HG03558 (cell line): ENCODE measurements around the gene SNHG17.
"Not testable (repeated sequence)": the region's sequence is repeated elsewhere in the genome, so short reads cannot be mapped to it uniquely, and the experiment has no call there.

Experiments used
- ATAC-seq: cut with Tn5 transposase; IDR thresholded peaks from one replicate; pipeline ENCODE4 v1.9.1; 2021; ENCODE audit warnings: moderate number of reproducible peaks; ENCODE audit not compliant: unreplicated experiment; ENCODE audit errors: extremely low read depth

Gene SNHG17

GRCh38 chr20:38434770-38435554, at the start of gene SNHG17:
Gene SNHG17 (minus strand): TSS chr20:38435328.
- no peak for ATAC-seq

DNA sequence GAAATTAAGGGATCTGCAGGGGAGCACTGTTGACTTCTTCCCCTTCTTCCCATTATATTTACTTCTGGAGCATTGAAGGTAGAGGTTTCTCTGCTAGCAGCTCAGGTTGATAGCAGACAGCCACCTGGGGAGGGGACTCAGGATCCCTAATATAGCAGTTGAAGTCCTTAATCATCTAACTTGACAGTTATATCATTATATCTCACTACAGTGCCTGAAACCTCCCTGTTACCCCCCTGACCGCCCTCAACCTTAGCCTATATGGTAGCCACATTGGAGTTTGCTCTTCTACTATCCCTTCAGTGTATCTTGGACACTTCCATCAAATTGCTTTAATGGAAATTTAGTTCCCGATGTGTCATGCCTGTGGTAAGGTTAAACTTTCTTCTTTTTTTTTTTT, 44.5 kb upstream of the SNHG17 start:
- ATAC-seq, result no peak

DNA sequence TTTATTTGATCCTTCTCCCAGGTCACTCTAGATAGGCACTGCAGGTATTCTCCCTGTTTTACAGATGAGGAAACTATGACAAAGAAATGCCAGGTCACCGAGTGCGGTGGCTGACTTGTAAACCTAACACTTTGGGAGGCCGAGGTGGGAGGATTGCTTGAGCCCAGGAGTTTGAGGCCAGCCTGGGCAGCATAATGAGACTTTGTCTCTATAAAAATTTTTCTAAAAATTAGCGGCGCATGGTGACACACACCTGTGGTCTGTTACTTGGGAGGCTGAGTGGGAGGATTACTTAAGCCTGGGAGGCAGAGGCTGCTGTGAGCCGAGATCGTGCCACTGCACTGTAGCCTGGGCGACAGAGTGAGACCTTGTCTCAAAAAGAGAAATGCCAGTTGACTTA, 42.6 kb upstream of the SNHG17 start:
- no peak for ATAC-seq

DNA sequence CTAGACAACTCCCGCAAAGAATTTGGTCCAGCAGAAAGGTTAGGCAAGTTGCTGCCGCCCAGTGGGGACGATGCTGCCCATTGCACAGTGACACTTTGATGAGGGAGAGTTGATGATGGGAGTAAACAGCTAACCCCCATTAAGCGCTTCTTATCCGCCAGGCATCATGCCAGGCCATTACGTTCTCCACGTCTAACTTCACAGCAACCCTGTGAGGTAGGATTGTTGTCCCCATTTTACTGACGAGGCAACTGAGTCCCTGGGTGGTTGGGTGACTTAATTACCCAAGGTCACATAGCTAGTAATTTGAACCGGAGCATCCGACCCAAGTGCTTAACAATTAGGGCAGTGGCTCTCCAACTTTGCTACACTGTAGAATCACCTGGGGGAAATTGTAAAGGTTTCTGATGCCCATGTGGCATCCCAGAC, 38.3 kb upstream of the SNHG17 start:
- no peak for ATAC-seq

DNA sequence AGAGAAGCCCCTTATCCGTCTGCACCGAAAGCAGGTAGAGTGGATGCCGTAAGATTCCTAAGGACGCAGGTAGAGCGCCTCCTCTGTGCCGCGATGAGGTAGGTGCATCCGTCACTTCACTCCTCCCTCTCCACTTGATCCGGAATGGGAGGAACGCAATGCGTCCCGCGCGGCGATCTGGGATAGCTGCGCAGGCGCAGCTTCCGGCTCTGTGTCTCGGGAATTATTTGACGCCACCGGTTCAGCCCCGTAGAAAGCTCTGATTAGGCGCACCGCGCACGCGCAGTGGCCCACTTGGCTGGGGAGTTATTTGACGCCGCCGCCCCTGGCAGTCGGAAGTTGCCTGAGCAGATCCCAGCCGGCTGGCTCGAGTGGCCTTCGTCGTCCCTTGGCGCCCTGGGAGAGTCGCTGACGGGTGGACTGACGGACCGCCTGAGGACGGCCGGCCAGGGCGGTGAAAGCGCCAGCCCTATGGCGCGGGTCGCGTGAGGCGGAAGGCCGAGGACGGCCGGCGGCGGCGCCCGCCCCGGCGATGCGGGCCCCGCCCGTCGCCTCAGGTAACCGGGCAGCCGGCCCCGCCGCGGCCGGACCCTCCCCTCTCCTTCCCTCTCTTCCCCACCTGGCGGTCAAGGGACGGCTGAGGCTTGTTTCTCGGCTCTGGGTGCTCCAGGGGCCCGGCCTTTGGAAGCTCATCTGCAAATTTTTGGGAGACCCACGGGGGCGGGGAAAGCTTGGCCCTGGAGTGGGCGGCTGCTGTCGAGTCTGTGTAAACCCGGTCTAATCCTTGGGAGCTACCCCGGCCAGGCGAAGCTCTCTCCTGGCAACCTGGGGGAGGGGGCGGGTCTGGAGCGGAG, 37.6 kb upstream of the SNHG17 start, which contains the start of gene RALGAPB:
Gene RALGAPB (plus strand): TSS at position 331 of the 854 bp plus-strand sequence. CDS start 15,590 bp downstream, outside the sequence.
- ATAC-seq, result peak; percentile 75

- no peak for ATAC-seq
These were observed 36.9 kb upstream of the SNHG17 start for GRCh38 chr20:38471987-38472512.

DNA sequence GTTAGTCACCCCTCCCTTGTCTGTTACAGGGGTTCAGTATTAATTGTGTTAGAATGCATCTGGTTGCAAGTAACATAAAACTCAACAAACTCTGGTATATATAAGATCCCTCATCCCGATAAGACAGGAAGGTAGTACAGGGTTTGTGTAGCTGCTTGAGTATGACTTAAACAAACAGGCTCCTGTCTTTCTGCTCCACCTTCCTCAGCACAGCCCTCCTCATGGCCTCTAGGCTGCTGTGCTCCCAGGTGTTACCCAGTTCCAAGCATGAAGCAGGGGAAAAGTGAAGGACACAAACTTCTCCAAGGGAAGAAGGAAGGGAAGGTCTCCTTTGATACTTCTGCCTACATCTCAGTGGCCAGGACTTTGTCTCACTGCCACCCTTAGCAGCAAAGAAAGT, 36.1 kb upstream of the SNHG17 start:
- no peak for ATAC-seq

DNA sequence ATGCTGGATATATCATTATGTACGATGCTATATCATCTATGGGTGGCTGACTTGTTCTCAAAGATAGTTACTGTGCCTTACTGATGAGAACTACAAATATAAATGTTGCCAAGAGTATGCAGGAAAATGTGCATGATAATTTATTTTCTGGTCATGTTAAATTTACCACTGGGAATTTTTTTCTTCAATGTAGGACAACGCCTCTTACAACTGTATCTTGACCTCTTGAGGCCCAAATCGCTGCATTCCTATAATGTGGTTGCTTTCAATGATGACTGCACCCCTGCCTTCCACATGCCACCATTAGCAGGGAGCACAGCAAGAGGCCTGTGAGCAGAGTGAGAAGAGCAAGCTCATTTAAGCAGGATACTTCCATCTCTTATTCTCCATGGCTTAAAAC, 31.9 kb upstream of the SNHG17 start:
- no peak for ATAC-seq

DNA sequence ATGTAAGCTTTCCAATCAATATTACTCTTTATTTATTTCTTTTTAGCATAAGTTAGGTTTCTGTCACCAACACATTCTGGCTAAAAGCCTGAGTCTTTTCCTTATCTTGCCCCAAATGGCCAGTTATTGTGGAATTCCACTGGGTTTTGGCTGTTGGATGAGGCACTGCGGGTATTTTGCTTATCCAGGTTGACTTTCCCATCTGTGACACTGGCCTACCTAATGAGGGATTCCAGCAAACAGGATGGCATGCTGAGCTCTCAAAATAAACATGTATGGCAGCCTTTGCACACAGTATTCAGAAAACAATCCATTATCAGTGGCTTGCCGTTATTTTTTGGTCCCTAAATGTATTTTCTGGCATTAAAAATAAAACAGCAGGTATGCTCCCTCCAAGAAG, 31.0 kb upstream of the SNHG17 start:
- no peak for ATAC-seq

- not testable (repeated sequence) for ATAC-seq
These were observed 26.4 kb upstream of the SNHG17 start for GRCh38 chr20:38461569-38461968.

- not testable (repeated sequence) for ATAC-seq
These were observed 26.0 kb upstream of the SNHG17 start for GRCh38 chr20:38461167-38461566.

DNA sequence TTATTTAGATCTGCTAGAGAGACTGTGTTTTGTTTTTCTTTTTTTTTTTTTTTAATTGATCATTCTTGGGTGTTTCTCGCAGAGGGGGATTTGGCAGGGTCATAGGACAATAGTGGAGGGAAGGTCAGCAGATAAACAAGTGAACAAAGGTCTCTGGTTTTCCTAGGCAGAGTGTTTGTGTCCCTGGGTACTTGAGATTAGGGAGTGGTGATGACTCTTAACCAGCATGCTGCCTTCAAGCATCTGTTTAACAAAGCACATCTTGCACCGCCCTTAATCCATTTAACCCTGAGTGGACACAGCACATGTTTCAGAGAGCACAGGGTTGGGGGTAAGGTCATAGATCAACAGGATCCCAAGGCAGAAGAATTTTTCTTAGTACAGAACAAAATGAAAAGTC, 25.5 kb upstream of the SNHG17 start:
- not testable (repeated sequence) for ATAC-seq

GRCh38 chr20:38460040-38460623, 25.0 kb upstream of the SNHG17 start:
- ATAC-seq, result no peak

DNA sequence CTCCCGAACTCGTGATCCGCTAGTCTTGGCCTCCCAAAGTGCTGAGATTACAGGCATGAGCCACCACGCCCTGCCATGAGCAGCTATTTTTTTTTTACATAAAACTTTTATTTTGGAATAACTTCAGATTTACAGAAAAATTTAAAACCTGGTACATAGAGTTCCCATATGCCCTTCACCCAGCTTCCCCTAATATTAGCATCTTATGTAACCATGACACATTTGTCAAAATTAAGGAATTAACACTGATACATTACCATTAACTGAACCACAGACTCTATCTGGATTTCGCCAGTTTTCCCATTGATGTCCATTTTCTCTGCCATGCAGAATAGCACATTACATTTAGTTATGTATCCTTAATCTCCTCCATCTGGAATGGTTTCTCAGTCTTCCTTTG, 23.2 kb upstream of the SNHG17 start:
- ATAC-seq, result no peak

DNA sequence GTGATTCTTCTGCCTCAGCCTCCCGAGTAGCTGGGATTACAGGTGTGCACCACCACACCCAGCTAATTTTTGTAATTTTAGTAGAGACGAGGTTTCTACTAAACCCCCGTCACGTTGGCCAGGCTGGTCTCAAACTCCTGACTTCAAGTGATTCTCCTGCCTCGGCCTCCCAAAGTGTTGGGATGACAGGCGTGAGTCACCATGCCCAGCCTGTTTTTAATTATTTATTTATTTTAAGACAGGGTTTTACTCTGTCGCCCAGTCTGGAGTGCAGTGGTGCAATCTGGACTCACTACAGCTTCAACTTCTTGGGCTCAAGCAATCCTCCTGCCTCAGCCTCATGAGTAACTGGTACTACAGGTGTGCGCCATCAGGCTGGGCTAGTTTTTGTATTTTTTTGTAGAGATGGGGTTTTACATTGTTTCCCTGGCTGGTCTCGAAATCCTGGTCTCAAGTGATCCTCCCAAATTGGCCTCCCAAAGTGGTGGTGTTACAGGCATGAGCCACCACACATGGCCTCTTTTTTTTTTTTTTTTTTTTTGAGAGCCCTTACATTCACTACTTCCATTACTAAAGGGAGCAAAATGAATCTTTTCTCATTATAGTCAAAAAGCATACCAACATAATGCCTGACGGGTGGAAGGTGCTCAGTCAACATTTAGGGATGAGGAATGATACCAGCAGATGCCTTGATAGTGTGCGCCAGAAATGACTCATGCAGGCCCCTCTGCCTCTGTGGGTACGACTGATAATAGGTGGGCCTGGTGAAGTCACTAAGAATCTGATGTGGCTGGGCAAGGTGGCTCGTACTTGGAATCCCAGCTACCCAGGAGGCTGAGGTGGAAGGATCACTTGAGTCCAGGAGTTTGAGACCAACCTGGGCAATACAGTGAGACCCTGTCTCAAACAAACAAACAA, 19.7 kb upstream of the SNHG17 start:
- ATAC-seq, result no peak

- no peak for ATAC-seq
These were observed 18.8 kb upstream of the SNHG17 start for GRCh38 chr20:38453941-38454340.

DNA sequence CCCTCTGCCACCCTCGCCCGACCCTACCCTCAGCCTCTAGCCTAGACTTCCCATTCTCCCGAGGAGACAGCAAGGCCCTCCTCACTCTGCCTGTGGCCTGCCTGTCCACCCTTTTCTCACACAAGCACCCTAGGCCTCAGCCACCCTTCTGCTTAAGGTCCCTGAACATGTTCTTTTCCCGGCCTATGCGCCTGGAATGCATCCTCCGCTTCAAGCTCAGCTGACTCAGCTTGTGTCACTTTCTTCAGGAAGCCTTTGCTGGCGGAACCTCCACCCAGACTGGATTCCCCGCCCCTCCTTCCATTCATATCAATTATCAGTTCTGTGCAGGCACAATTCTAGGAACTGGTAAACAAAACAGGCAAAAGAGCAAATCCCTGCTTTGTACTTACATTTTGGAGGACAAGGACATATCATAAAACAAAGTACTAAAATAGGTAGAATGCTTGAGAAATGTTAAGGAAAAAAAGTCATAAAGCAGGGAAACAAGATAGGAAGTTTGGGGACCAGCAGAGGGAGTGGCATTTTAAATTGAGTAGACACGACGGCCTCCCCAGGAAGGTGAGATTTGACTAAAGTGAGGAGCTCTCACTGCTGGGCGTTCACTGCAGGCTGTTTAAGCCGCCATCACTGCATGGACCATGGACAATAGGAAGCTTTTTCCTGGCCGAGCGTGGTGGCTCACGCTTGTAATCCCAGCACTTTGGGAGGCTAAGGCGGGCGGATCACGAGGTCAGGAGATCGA, 17.9 kb upstream of the SNHG17 start:
- ATAC-seq, result no peak

- ATAC-seq, result no peak
These were observed 15.4 kb upstream of the SNHG17 start for GRCh38 chr20:38450412-38450975.

DNA sequence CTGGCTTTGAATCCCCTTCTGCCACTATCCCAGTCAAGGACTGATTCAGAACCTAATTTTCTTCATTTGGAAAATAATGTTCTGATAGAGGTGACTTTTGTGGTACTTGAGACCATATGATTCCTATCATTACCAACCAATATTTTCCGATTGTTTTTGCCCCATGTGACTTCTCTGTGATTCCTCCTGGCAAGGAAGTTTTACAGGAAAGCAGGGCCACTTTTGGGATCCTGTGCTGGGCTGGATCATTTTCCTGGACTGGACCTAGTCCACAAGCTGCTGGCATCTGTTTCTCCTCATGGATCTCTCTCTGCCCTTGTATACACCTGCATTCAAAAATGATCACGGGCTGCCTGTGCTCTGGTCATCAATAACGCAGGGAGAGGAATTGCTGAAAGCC, 13.9 kb upstream of the SNHG17 start:
- no peak for ATAC-seq
